ENCODE measurements around the gene FMN2.

Gene FMN2

GRCh38 chr1:240091614-240092300 is at the start of gene FMN2:
Gene FMN2, plus strand, starts transcription at chr1:240091883. Its CDS starts 227 bp downstream, at chr1:240092110.
- DNase-seq = no peak

DNA sequence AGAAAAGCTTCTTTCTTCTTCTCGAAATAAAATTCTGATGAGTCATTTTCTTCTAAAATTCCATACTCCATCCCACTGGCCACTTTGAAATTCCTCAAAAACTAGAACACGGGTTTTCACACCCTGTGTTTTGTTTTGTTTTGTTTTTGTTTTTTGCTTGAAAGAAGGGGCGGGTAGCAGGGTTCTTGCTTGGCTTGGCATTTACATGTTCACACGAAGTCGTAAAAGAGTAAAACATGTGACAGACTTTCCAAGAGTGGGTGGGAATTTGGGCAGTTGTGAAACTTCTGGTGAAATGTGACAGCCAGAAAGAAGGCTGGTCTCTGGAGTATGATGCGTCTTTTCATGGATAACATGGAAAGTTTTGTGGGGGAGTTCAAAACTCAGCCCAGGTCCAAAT is 47.1 kb upstream of the FMN2 start:
- DNase-seq = no peak

- DNase-seq = no peak
Measured at GRCh38 chr1:240046000-240046399, 45.7 kb upstream of the FMN2 start.

GRCh38 chr1:240054109-240054701 is 37.5 kb upstream of the FMN2 start:
- DNase-seq = no peak

DNA sequence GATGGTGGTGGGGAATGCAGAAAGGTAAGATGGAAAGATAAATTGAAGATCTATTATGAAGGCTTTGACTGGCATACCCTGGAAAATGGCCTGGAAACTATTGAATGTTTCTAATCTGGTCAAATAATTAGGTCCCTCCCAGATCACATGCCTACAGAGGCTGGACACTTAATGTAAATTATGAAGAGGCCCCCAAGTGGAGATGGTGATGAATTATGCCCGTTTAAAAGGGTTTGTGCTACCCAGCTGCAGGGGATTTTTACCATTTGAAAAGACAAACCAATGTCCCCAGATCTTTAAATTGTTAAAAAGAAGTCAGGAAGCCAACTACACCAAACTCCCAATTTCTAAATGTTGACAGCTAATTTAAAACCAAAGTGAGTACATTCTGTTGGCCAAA is 35.7 kb upstream of the FMN2 start:
- DNase-seq = no peak

DNA sequence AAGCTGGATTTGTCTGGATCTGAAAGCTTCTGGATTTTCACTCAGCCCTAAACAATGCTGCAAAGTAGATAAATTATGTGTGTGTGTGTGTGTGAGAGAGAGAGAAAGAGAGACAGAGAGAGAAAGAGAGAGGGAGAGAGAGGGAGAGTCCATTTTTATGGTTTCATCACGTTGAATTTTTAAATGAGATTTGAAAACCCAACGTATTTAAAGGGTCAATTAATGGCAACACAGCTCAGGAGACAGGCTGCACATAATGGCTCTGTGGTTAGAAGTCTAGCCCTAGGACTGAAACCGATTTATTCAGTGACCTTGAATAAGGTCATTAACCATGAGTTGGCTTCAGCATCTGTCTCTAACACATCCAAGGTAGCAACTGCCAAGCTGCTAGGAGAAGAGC is 35.3 kb upstream of the FMN2 start:
- DNase-seq = no peak

- DNase-seq = no peak
Measured at GRCh38 chr1:240058049-240058448, 33.6 kb upstream of the FMN2 start.

DNA sequence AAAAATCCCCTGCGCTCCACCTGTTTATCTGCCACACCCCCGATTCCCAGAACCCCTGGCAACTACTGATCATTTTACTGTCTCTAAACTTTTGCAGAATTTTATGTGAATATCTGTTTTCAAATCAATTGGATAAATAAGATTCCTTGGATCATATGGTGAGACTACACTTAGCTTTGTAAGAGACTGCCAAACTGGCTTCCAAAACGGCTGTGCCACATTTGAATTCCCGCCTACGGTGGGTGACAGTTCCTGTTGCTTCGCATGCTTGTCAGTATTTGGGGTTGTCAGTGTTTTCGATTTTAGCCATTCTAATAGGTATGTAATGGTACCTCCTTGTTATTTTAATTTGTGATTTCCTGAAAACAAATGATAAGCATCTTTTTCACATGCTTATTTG is 22.7 kb upstream of the FMN2 start:
- no peak for DNase-seq

GRCh38 chr1:240070188-240070587 is 21.5 kb upstream of the FMN2 start:
- DNase-seq = no peak

DNA sequence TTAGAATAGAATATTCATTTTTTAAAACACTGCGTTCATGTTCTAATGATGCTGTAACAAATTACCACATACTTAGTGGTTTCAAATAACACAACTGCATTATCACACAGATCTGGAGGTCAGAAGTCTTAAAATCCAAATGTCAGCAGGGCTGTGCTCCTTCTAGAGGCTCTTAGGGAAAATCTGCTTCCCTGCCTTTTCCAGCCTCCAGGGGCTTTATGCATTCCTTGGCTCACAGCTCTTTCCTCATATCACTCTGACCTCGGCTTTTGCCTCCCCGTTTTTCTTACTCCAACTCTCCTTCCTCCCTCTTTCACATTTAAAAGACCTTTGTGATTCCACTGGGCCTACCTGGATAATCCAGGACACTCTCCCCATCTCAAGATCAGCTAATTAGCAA is 18.6 kb upstream of the FMN2 start:
- no peak for DNase-seq

GRCh38 chr1:240074422-240074821 is 17.3 kb upstream of the FMN2 start:
- DNase-seq = no peak

DNA sequence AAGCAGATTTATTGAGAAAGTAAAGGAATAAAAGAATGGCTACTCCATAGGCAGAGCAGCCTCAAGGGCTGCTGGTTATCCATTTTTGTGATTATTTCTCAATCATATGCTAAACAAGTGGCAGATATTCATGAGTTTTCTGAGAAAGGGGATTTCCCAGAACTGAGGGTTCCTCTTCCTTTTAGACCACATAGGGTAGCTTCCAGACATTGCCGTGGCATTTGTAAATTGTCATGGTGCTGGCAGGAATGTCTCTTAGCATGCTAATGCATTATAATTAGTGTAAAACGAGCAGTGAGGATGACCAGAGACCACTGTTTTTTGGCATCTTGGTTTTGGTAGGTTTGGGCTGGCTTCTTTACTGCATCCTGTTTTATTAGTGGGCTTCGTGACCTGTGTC is 16.8 kb upstream of the FMN2 start:
- no peak for DNase-seq

DNA sequence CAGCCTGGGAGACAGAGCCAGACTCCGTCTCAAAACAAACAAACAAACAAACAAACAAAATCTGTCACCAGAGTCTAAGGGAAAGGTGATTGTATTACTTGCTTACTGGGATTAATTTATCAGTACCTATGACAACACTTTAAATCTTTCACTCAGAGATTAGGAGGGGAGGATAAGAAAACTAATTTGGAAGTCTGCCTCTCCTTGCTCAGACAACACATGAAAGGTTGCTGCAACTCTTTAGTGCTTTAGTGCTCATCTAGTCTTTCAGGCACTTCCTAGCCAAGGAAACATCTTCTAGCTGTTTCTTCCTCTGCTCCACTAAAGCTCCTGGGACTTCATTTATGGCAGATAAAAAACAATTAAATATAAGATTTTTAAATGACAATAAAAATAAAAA is 7.3 kb upstream of the FMN2 start:
- no peak for DNase-seq

DNA sequence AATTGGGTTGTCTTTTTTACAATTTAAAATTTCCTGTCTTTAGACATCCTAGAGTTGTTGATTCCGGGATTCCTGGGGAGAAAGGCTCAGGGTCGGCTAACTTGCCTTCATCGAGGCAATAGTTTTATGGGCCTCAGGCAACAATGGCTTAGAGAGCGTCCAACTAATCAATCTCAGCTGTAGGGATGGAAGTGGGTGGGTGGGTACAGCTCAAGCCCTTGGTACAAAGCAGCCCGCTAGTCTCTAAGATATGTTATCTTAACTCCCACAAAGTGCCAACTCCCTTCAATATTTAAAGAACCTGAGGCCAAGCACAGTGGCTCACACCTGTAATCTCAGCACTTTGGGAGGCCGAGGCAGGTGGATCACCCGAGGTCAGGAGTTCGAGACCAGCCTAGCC is 6.9 kb upstream of the FMN2 start:
- DNase-seq = no peak

DNA sequence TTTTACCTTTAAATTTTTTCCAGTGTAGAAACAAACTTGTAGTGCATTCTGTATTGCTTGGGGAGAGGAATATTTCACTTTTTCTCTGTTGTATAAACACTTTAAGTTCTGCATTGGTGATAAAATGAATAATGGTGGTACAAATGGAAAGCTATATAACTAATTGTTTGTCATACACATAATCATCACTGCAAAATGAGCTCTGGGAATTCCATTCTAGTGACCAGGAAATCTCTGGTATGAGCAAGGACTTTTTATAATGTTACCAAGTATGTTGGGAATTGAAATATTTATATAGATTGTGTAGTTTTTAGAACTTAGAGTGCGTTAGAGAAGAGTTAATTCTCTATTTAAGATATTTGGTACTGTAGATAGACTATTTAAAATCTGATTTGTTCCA is 5.0 kb upstream of the FMN2 start:
- no peak for DNase-seq

- DNase-seq = no peak
Measured at GRCh38 chr1:240090014-240090413, 1.7 kb upstream of the FMN2 start.

DNA sequence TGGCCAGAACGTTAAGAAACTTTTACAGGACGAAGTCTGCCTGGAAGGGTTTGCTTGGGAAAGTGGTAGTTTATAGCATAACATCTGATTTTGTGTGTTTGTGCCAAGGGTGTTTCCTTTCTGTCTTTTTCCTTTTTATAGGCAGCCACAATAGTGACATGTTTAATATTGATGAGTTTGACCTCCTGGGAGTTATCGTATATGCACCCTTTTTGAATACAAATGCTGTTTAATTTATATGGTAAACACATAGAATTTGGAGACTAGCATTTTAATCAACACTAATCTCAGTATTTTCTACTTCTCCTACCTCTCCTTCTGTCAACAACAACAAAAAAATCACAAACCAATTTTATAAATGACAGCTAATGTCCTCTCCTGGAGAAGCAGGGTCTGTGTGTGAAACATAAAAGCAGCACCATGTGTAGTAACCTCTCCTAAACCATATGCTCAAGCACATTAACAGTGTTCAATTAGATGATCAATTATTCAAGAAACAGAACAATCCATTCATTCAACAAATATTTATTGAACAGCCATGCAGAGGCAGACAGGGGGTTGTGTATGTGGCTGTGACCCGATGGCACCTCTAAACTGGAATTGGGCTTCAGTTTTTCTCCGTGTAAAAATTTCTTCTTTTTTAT is 604 bp upstream of the FMN2 start:
- no peak for DNase-seq

DNA sequence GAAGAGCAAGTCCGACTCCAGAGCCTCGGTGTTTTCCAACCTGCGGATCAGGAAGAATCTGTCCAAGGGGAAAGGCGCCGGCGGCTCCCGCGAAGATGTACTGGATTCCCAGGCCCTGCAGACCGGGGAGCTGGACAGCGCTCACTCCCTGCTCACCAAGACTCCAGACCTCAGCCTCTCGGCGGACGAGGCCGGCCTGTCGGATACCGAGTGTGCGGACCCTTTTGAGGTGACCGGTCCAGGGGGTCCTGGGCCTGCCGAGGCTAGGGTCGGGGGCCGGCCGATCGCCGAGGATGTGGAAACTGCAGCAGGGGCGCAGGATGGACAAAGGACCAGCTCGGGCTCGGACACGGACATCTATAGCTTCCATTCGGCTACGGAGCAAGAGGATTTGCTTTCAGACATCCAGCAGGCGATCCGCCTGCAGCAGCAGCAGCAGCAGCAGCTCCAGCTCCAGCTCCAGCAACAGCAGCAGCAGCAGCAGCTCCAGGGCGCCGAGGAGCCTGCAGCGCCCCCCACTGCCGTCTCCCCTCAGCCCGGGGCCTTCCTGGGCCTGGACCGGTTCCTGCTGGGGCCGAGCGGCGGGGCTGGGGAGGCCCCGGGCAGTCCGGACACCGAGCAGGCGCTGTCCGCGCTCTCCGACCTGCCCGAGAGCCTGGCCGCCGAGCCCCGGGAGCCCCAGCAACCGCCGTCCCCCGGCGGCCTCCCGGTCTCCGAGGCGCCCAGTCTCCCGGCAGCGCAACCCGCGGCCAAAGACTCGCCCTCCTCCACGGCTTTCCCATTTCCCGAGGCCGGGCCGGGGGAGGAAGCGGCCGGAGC is 827 bp downstream of the FMN2 start:
- DNase-seq = no peak

GRCh38 chr1:240093120-240093961 is 1.7 kb downstream of the FMN2 start:
- no peak for DNase-seq

DNA sequence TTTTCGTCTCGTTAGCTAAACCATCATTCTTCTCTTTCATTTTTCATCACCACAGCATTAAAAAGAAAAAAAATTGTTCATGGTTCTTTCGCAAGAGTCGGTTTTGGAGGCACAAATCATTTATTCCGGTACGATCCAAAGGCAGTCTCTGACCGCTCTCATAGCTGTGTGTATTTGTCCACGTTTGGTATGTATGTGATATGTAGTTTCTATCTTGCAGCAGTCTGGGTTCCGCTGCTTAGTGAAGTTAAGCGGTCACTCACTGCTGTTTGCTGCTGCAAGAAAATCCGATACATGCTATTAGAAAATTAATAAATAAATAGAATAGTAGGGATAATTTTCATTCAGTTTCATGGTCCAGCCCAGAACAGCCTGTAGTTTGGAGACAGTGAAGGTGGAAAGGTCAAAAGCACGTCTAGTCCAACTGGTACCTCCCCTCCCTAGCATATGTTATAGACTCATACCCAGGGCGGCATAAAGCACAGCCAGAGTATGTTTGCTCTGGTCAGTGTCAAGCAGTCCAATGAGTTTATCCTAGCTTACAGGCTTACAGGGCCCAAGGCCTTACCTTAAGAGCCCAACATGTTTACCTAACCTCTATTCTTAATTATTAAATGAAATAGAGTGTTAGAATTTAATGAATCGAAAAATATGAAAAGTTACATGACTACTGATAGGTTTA is 2.5 kb downstream of the FMN2 start:
- DNase-seq = no peak

DNA sequence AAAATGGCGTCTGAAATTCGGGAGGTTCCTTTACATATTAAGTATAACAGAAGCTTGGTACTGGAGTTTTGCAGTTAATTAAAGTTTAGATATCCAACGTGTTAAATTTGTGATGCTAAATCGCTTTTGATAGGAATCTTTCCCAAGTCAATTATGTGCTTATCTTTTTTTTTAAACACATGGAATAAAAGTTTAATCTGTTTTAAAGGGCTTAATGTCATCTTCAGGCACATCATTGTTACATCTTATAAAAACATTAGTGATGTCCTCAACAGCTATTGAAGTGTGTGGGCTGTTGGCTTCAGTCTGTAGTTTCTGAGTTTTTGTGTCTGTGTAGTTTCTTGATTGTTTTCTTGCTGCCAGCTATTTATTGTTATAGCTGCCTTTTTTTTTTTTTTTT is 5.3 kb downstream of the FMN2 start:
- DNase-seq = no peak

- DNase-seq = no peak
Measured at GRCh38 chr1:240098534-240098933, 6.9 kb downstream of the FMN2 start.
